CD4-positive, alpha-beta T cell treated with Interleukin-12 subunit alpha and Interleukin-12 subunit beta, for 1 hour (primary cell): ENCODE results near the gene PUM2.

Source experiments
- DNase-seq: peaks from one replicate; pipeline ENCODE4 v3.0.0-alpha.2; 2020

Gene PUM2

GRCh38 chr2:20198796-20199632 is 151.6 kb downstream of the PUM2 start:
- no peak for DNase-seq
